ENCODE data around the gene DNAJC27.

The DNAJC27 gene

GRCh38 chr2:24923106-24923505 is 48.6 kb downstream of the DNAJC27 start:
- DNase-seq: no peak

DNA sequence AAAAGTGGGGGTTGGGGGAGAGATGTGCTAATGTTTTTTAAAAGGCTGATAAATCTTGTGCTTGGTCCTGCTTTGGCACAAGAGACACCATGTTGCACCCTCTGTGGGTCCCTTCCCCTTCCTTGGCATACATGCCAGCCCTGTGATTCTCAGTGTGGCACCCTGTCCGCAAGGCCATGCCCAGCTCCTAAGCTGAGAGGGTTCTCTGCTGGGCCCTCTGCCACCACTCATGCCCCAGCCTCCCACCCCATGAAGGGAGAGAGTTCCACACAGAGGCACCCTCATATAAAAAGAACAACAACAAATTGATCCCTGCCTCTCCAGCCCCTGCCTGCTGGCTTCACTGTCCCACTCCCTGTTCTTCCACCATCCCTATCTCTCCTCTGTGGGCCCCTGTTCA is 49.2 kb downstream of the DNAJC27 start:
- no peak for DNase-seq

DNA sequence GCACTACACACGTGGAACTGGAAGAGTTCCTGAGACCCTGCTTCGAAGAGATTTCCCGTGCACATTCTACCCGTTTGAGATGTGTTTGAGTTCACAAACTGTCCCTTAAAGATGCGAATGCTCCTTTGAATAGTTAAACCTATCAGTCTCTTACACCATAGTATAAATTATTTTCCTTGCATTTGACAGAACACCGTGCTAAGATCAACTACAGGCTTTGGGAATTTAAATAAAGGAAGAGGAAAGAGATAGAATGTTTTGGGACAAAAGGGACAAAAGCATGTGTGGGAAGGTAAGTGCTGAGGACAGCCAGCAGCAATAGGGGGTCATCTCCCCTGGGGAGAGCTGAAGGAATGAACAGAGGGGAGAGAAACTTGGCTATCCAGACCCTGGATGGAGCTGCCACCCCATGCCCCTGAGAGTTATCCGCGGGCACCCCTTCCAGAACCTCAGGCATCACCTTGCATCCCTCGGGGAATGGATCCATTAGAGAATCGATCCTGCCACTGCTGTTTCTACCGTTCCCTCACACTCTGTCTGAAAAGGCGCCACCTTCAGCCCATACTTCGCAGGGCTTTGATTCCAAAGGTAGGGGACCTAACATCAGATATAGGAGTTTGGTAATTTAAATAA is 50.8 kb downstream of the DNAJC27 start:
- no peak for DNase-seq

DNA sequence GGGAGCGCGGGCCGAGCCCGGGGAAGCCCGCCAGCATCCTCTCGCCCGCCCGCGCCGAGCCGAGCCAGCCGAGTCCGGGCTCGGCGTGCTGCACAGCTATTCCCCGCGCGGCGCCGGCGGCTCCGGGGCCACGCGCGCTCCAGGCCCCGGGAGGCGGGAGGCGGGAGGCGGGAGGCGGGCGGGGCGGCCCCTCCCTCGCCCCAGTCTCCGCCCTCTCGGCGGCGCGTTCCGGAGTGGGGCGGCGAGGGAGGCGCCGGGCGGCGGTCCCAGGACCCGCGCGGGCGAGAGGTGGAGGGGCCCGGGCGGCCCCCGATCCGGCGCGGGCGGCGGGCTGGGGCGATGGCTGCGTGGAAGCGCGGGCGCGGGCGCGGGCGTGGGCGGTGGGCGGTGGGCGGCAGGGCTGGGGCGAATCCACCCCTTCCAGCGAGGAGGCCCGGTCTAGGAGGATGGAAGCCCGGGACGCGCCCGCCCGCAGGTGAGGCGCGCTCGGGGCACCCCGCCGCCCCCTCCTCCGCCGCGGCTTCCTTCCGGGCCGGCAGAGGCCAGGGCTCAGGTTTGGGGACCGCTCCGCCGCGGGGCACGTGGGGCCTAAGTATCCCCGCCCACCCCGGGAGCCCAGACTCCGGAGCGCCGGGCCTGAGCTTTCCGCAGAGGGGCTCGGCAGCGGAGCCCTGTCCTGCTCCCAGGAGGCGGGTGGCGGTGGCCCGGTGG is 51.5 kb downstream of the DNAJC27 start, which contains the start of gene ADCY3:
ADCY3 (minus strand) TSS at position 140 of the 711 bp plus-strand sequence. CDS start 1,250 bp downstream, outside the sequence.
- DNase-seq: peak; percentile 72

DNA sequence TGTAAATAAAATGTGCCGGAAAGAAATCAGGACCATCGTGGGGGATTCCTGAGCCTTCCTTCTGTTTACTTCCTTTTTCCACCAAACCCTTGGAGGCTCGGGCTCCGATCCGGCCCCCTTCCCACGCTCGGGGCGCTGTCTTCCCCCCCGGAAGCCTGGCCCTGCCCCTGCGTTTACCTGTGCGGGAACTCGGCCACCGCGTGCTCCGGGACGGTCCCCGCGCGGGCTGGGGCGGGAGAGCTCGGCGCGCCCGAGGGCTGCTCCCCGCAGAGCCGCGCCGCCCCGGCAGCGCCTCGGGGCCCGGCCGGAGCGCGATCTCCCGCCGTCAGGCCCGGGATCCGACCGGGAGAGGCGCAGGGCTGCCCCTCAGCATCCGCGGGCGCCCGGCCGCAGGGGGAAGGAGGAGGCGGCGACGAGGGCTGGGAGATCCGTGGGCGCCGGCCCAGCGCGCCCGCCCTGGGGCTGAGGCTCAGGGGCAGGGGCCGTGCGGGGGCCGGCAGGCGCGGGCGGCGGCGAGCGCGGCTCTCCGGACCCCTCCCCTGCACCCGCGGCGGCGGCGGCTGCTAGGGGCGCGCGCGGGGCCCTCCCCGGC is 52.2 kb downstream of the DNAJC27 start:
- peak; percentile 35 for DNase-seq

- DNase-seq: peak; percentile 69
These were observed 52.7 kb downstream of the DNAJC27 start for GRCh38 chr2:24919037-24919505.

- no peak for DNase-seq
These were observed 53.3 kb downstream of the DNAJC27 start for GRCh38 chr2:24918326-24919036.

DNA sequence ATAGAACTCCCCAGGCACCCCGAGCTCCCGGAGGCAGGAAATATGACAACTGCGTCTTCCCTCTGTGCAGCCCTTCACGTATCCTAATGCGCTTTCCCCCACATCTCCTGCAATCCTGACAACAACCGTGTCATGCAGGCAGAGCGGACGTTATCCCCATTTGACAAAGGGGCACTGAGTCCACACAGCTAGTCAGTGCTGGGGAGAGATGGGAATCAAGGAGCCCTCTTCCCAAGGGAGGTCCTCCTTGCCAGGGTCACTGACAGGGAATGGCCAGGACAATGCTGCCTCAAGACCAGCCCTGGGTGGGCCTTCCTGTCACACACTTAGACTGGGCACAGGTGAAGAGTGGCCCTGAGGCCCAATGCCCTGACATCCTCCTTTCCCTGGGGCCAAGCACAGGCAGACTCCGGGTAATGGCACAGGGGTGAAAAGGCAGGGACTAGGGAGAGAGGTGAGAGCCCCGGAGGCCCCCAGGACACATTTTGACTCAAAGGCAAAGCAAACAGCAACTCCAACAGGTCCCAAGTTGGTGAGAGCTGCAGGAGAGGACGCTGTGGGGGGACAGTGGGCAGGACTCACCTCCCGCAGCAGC is 53.9 kb downstream of the DNAJC27 start:
- DNase-seq: no peak

DNA sequence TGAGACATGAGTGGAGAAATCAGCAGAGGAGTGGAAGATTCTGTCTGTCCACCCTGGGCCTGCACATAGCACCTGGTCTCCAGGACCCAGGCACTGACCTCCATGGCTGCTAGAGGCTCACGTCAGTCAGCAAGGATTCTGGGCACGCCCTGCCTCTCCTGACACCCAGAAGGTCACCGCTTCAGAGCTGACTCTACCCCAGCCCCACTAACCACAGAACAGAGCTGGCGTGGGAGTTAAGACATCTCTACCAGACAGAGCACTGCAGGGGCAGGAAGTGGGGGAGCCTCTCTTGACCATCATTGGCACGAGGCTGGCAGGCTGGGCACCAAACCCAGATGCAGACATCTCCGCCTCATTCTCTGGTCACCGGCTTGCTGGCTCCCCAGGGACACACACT is 54.7 kb downstream of the DNAJC27 start:
- DNase-seq: no peak

DNA sequence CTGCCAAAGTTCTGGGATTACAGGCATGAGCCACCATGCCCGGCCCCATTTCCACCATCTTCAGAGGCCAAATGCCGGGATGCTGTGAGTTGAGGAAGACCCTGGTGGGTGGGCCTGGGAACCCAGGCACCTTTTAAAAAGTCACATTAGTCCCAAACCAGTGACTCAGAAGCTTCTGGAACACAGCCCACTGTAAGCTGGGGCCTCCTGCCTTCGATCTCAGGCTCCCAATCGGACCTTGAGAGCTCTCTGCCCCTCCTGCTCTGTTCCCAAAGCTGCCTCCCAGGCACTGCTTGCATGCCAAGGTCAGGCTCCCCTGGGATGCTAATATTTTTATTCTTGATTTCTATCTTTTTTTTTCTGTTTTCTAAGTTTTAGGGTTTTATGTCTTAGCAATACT is 56.0 kb downstream of the DNAJC27 start:
- DNase-seq: no peak

- no peak for DNase-seq
These were observed 56.6 kb downstream of the DNAJC27 start for GRCh38 chr2:24915175-24915574.

DNA sequence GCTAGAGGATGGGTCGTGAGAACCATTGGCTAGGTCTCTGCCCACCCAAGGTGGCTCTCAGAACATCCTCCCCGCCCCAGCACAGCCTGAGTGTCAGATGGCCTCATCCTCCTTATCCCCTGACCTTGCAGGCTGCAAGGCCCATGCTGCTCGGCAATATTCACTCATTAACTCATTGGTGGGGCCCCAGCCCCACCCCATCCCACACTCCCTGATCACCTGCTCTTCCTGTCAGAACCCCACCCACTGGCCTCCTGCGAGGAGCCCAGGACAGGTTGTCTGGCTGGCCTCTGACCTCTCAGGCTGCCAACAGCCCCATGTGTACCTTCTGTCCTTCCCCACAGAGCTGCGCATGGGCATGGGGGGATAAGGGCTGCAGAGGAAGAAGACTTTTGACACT is 57.0 kb downstream of the DNAJC27 start:
- DNase-seq: no peak

DNA sequence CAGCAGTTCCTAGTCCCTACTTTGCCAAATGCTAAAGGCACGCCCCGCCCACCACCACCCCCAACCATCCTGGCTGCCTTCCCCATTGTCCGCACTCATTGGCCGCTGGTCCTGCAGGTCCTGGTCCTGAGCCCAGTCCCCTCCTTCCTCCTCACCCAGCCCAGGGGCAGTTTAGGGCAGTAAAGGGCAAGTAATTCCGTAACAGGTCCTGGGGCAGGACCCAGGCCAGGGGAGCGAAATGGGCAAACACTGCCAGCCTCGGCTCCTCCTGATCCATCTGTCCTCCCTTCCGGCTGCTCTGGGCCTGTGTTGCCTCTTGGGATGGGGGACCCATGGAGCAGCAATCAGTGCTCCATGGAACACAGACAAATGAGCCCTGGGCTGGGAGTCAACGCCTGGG is 57.8 kb downstream of the DNAJC27 start:
- DNase-seq: no peak

- DNase-seq: no peak
These were observed 58.8 kb downstream of the DNAJC27 start for GRCh38 chr2:24912986-24913385.

GRCh38 chr2:24912523-24912922 is 59.2 kb downstream of the DNAJC27 start:
- no peak for DNase-seq

- DNase-seq: no peak
These were observed 61.5 kb downstream of the DNAJC27 start for GRCh38 chr2:24910245-24910644.

DNA sequence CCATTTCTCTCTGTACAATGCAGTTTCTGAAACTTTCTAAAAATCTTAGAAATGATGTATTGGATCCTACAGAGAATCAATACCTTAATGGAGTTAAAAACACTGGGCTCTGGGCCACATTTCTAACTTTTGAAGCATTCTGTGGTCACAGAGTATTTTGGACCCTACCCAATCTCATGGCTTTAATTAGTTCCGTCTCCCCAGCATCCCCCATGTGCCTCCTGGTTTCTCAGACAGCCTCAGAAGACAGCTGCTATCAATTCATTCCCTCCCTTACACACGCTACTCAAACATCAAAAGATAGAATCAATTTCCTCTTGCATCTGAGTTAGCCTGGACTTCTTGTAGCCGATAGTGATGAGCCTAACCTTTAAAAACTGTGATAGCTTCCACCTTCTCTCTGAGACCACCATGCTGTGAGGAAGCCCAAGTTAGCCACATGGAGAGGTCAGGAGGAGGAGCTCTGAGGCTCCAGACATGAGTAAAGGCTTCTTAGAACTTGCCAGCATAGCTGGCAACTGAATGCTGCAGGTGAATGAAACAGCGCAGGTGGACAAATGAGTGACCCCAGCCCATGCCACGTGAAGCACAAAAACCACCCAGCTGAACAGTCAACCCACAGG is 62.1 kb downstream of the DNAJC27 start:
- DNase-seq: no peak

GRCh38 chr2:24908461-24908901 is 63.3 kb downstream of the DNAJC27 start:
- no peak for DNase-seq

DNA sequence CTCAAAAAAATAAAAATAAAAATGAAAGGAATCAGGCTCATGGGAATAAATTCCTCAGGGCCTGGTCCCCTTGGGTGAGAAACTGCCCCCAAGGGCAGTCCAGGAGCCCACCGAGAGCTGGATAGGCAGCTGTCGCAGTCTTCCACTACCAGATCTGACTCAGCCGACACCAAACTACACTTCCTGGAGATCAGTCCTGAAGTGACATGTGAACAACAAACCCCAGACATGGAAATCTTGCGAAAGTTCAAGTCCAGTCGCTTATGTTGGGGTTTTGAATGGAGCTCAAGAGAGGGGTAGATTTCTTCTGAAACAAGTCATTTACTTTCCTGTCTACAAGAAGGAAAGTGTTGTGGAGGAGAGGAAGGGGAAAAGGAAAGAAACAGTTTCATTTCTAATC is 64.6 kb downstream of the DNAJC27 start:
- no peak for DNase-seq

DNA sequence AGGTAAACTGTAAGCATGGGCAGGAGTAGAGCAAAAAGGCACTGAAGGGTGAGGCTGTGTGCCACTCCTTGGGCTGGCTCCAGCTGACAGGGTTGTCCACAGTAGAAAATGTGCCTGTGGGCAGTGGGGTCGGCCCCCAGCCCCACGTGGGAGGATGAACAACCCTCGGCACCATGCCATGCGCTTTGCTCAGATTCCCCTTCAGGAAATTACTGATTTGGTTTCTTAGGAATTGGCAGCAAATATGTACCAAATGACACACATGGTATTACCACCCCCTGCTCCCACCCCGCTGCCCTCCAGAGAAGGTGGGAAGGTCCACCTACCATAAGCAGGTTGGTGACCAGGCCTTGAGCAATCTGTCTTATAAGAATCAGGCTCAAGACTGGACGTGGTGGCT is 65.3 kb downstream of the DNAJC27 start:
- no peak for DNase-seq

- no peak for DNase-seq
These were observed 68.3 kb downstream of the DNAJC27 start for GRCh38 chr2:24903161-24904103.

All from stimulated activated CD4-positive, alpha-beta T cell treated with anti-CD3 and anti-CD28 coated beads, Interleukin-1b, Interleukin-23, amount 100 ng/mL, for 48 hours (primary cell).